Left lung (tissue), 10 donors: Measurements from ENCODE around the gene ARHGAP26. TPM values are rescaled to one million over a fixed set of nuclear protein-coding genes. Genes with fewer than 3 reads are reported as not detected.

ENCODE experiments used
- ATAC-seq: fragments of 200-7000 bp; cut with Tn5 transposase; one replicate; pipeline ENCODE4 v1.9.1; 2020; ENCODE audit warnings: moderate library complexity
- DNase-seq, 4 donors: peaks; one replicate each; pipeline ENCODE4 v3.0.0-alpha.2; 2013 to 2020
- H3K27ac ChIP-seq, 2 donors: fragments of 200-600 bp; sonication (generic) in 1 of 2; one replicate each; pipeline versions ENCODE4 v1.5.0 to v1.8.0; 2020 to 2021
- H3K27me3 ChIP-seq, 2 donors: fragments of 200-600 bp; sonication (generic) in 1 of 2; one replicate each; pipeline versions ENCODE4 v1.5.0 to v1.8.0; 2020 to 2021
- H3K36me3 ChIP-seq, 2 donors: fragments of 200-600 bp; sonication (generic) in 1 of 2; one replicate each; pipeline versions ENCODE4 v1.5.0 to v1.8.0; 2020 to 2021
- H3K4me1 ChIP-seq, 2 donors: fragments of 200-600 bp; one replicate each; pipeline ENCODE4 v1.8.0; 2021
- H3K4me3 ChIP-seq, 2 donors: fragments of 200-600 bp; sonication (generic) in 1 of 2; one replicate each; pipeline versions ENCODE4 v1.5.0 to v1.8.0; 2020 to 2021; ENCODE audit warnings: mild to moderate bottlenecking in 1 of 2
- H3K9me3 ChIP-seq, 2 donors: fragments of 200-600 bp; sonication (generic) in 1 of 2; one replicate each; pipeline versions ENCODE4 v1.5.0 to v1.8.0; 2020 to 2021
- intact Hi-C, 2 donors: fragments of 100-400 bp; cut with DNase I; formaldehyde crosslinking; loops; one replicate each; pipeline versions ENCODE4 v1.11.2 to v1.14.2; 2022
- polyA plus RNA-seq, 6 donors: library from polyadenylated mRNA; unstranded; fragments of 120-200 nt; gene quantifications; one replicate each; pipeline ENCODE4 v1.2.1, GENCODE V29; 2013; ENCODE audit not compliant: insufficient read length in 6 of 6
- total RNA-seq, 2 donors: library from RNA; stranded (reverse); fragmentation: NEBNext Ultra II Directional; extraction: Animal tissue kit (Norgen Biotek cat#: 25700); gene quantifications; one replicate each; pipeline ENCODE4 v1.2.1, GENCODE V29; 2021
- TF ChIP-seq, protein P1 (sequence below), 2 donors: fragments of 200-600 bp; sonication (generic) in 1 of 2; IDR thresholded peaks; one replicate each; pipeline versions ENCODE4 v1.5.0 to v1.8.0; 2021; ENCODE audit warnings: antibody characterized with exemption in 2 of 2
- donor health status: DM: no; HTN: yes; CAD: no.
- donor health status: DM: no; HTN: no; CAD: no.

ARHGAP26 gene
- total and polyA plus RNA-seq, 8 donors = 13.9 to 61.9 (median 14.9) TPM

DNA sequence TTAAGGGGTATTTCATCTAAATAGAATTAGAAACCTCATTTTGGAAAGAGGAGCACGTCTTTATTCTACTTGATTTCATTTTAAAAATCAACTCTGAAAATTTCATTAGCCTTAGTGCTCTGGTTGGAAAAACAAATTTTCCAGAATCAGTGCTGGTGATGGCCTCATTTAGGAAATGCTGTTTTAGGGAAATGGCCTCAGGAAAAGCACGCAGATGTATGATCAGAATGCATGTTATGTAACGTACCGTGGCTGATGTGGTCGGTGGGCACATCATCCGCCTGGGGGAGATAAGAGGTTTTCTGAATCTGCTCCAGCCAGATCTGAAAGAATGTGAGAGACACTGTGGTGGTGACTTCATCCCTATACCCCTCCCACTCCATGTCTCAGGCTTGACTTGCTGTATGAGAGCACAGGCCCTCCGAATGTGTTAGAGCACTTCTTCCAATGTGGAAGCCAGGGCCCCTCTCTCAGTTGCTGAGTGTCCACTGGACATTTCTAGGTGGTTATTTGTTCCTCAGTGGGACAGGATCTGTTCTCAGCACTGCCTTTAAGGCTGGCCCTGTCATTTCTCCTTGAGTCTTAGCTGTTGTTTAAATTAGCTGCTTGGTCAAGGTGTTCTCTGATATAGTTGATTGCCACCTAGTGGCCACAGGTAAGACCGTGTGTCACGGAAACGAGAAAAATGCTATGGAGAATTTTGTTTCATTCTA is 96.5 kb downstream of the ARHGAP26 start:
- peaks cover 4 to 56% of the 10 kb centered on the region in 2 donors for H3K4me1 ChIP-seq
- no peaks in the 10 kb centered on the region for H3K9me3 ChIP-seq
- DNase-seq (peak in 1 of 4 donors; percentile 68), ATAC-seq (peak; percentile 87)
- intact Hi-C loops = no loop called here
- TF ChIP-seq, protein P1, sequence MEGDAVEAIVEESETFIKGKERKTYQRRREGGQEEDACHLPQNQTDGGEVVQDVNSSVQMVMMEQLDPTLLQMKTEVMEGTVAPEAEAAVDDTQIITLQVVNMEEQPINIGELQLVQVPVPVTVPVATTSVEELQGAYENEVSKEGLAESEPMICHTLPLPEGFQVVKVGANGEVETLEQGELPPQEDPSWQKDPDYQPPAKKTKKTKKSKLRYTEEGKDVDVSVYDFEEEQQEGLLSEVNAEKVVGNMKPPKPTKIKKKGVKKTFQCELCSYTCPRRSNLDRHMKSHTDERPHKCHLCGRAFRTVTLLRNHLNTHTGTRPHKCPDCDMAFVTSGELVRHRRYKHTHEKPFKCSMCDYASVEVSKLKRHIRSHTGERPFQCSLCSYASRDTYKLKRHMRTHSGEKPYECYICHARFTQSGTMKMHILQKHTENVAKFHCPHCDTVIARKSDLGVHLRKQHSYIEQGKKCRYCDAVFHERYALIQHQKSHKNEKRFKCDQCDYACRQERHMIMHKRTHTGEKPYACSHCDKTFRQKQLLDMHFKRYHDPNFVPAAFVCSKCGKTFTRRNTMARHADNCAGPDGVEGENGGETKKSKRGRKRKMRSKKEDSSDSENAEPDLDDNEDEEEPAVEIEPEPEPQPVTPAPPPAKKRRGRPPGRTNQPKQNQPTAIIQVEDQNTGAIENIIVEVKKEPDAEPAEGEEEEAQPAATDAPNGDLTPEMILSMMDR (IDR thresholded peaks at IDR 0.05) = peak; percentile 47 to 55
- H3K4me3 ChIP-seq = no peak overlapping the region
- H3K27ac ChIP-seq = no peak overlapping the region
- H3K36me3 ChIP-seq = no peaks in the 10 kb centered on the region
- no peaks in the 10 kb centered on the region for H3K27me3 ChIP-seq

DNA sequence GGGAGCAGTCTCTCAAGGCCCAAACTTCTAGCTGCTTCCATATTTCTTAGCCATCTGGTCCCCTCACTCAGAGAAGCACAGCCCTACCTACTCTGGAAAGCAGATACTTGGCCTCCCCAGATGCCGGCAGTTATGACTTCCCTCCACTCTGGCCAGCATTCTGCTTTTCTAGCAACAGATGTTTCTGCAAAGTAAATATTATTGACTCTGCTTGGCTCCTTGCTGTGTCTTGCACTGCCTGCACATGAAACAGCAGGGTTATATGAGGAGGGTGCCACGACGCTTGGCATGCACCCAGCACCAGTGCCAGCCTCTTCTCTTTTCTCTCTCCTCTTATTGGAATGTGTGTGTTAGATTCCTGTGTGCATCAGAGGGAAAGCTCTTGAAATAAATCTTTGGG is 99.7 kb downstream of the ARHGAP26 start:
- peaks cover 12 to 64% of the 10 kb centered on the region in 2 donors for H3K4me1 ChIP-seq
- no peaks in the 10 kb centered on the region for H3K27me3 ChIP-seq
- intact Hi-C loops = loop anchor here in 1 of 2 donors (10.0 kb wide), 1 partner anchor 95 kb away; the partner anchor contains the start of gene ARHGAP26
- H3K9me3 ChIP-seq = no peaks in the 10 kb centered on the region
- H3K4me3 ChIP-seq = no peak overlapping the region
- no peak overlapping the region for H3K27ac ChIP-seq
- TF ChIP-seq, protein P1 (IDR thresholded peaks at IDR 0.05) = no peak
- ATAC-seq (no peak), DNase-seq (peak in 1 of 4 donors; percentile 48)
- H3K36me3 ChIP-seq = no peaks in the 10 kb centered on the region

DNA sequence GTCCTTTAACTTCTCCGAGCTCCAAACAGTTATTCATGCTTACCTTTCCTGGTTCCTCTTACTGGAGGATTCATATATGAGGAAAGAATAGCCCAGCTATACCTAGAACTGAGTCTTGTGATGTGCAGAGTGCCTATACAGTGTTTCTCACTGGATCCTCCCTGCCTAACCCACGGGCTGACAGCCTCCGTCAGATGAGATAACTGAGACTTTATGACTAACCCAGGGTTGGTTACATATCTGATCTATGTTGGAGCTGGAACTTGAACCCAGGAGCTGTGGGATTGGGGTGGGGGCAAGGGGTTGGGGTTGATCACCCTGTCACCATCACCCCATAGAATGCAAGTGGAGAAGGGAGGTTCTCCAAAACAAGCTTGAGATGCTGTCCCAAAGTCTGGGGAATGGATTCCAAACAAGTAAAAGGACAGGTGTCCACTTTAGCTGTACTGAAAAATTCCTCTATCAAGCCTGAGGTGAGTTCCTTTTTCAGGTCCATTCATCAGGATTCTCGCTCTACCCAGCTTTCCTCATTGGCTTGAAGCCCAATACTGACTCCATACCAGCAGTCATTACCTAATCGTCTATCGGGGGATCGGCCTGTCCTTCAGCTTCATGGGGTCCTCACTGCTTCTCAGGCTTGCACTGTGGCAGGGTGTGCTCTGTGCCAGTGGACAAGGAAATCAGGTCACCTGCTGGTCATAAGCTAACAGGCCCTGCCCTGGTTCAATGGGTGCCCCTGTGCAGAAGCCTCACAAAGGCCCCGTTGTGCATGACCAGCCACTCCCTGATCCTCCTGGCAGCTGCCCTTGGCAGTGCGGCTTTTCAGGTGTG is 100.6 kb downstream of the ARHGAP26 start:
- DNase-seq (no peak), ATAC-seq (peak; percentile 27)
- intact Hi-C loops = loop anchor here in 1 of 2 donors (10.0 kb wide), 1 partner anchor 96 kb away; the partner anchor contains the start of gene ARHGAP26
- TF ChIP-seq, protein P1 (IDR thresholded peaks at IDR 0.05) = no peak
- H3K27me3 ChIP-seq = no peaks in the 10 kb centered on the region
- peaks cover 18 to 65% of the 10 kb centered on the region in 2 donors for H3K4me1 ChIP-seq
- H3K9me3 ChIP-seq = no peaks in the 10 kb centered on the region
- H3K4me3 ChIP-seq = no peak overlapping the region
- no peak overlapping the region for H3K27ac ChIP-seq
- H3K36me3 ChIP-seq = no peaks in the 10 kb centered on the region

DNA sequence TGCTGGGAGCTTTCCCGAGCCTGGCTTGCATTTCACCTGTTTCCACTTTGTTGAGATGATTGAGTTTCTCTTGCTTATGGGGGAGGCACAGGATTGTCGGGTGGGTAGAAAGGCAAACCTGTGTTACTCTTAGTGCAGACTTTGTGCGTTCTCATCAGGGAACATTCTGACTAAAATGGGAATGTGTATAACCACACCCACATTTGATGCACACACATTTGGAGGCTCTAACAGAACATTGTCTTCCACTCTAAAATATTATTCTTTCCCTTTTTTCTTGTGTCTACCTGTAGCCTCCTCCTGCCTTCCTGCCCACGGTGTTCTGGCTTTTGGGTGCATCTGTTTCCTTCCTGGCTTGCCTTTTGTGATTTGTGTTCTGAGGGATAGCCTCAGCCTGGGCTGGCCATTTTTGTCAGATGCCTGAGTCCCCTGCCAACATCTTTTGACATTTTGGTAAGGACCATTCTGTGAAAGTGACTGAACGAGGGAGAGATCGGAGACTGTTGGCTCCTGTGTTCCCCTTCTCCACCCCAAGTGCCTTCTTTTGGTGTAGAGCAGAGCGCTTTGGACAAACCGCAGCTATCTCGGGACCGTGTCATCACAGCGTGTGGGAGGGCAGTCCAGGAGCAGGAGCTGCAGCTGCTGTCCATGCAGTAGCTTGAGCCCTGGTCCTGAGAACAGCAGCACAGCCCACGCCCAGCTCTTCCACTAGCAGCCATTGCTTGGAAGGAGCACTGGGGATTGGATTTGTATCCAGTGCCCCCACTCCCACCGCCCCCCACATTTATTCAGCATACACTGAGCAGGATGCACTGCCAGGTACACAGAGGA is 101.4 kb downstream of the ARHGAP26 start:
- intact Hi-C loops = loop anchor here in 1 of 2 donors (10.0 kb wide), 1 partner anchor 97 kb away; the partner anchor contains the start of gene ARHGAP26
- DNase-seq (no peak), ATAC-seq (no peak)
- no peaks in the 10 kb centered on the region for H3K9me3 ChIP-seq
- no peaks in the 10 kb centered on the region for H3K36me3 ChIP-seq
- TF ChIP-seq, protein P1 (IDR thresholded peaks at IDR 0.05) = no peak
- H3K27me3 ChIP-seq = no peaks in the 10 kb centered on the region
- no peak overlapping the region for H3K4me3 ChIP-seq
- peaks cover 18 to 64% of the 10 kb centered on the region in 2 donors for H3K4me1 ChIP-seq
- no peak overlapping the region for H3K27ac ChIP-seq
